ENCODE results near the gene C14orf93.

Gene C14orf93

DNA sequence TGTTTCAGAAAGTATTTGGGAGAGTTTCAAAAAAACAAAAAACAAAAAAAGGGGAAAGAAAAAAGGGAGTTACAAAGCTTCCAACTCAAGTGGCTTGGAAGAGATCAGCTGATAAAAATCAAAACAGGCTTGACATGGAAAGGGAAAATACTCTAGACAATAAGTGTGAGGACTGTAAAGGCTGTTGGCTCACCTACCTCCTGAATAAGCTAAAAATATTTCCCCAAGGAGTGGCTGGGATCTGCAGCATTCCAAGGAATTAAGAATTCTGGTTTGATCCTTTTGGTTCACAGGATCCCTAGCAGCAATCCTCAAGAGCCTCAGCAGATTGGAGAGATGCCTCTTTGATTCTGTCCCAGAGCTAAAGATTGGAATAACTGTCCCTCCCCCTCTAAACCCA is 16.4 kb downstream of the C14orf93 start:
- no peak for DNase-seq (ENCODE audit: low spot score)

GRCh38 chr14:22991852-22992251 is 18.1 kb downstream of the C14orf93 start:
- no peak for DNase-seq (ENCODE audit: low spot score)

DNA sequence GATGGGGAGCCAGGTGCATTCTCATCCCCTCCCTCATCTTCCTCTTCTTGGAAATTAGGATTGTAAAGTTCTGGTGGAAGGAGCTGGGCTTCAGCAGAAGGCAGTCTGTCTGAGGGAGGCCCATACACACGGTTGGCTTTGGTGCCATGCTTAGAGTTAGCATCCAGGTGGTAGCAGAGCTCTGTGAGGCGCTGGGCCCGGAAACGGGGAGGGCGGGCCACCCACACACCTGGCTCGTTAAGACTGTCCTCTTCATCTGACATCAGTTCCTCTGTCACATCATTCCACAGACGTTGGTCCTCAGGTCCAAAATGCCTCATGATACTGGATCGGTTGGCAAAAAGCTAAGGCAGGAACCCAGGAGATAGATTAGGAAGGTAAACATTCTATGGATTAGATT is 22.7 kb downstream of the C14orf93 start:
- DNase-seq (ENCODE audit: low spot score): no peak

DNA sequence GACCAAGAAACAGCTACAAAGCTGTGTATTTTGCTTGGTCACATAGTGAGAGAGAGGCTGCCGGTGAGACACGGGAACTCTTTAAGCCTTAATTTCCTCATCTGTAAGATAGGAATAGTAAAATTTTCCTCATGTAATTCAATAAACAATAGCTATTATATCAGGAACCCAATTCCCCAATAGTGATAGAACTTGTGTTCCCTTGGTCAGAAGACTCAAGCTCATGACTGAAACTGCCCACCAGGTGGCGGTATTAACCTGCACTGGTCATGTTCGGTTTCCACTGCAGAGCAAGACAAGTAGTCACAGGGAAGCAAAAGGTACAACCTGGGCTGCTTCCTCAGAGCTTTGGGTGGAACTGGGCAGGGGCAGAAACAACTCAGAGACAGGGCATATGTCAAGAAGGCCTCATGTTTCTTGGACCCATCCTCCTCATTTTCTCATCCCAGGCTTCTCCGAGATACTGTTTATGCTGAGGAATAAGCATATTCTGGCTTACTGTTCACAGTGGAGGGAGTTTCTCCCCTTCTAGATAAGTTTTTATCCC is 23.4 kb downstream of the C14orf93 start:
- DNase-seq (ENCODE audit: low spot score): peak; percentile 90

DNA sequence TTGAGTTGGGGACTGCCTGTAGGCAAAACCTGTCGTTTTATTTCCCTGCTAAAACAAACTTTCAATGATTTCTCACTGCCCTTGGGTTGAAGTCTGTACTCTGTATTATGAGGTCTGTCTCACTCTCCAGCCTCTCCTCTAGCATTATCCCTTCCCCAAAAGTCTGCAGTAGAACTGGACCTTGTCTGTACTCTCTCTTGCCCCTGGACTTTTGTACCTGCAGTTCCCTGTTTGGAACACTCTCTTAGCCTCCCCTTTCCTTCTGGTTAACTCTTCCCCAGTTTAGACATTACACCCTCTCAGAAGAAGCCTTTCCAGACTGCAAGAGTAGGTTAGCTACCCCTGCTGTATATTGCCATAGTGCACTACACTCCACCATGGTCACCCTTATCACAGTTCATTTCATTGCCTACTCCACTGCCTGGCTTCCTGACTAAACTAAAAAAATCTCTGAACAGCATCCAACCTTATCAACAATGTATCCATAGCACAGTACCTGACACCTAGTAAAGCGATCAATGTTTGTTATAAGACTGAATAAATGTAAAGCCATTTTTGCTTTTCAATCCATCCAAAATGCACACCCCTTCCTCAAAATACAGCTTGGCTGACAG is 23.9 kb downstream of the C14orf93 start:
- no peak for DNase-seq (ENCODE audit: low spot score)

DNA sequence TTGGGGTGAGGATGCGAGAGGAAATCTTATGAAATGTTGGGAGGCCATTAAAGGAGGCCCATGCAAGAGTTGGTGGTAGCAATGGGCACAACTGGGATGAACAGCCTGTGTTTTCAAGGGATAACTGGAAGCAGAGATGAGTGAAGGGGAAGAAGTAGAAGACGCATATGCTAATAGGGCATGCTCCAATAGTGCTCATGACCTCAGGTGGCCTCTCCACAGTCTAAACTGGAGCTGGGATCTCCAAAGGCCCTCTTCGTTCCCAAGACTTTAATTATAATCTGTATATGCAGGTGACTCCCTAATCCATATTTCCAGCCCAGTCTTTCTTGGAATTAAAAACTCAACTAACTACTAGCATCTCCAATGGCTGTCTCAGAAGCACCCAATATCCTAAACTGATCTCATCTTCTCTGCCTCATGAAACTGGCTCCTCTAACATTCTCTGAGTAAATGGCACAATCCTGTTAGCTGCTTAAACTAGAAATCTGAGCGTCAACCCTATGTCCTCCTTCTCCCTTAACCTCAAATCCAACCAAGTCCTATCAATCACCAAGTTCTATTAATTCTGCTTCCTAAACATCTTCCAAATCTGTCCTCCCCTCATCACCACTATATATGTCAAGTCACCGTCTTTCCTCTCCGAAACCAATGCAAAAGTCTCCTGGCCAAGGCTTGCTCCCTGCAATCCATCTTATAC is 24.8 kb downstream of the C14orf93 start:
- DNase-seq (ENCODE audit: low spot score): no peak

- DNase-seq (ENCODE audit: low spot score): peak; percentile 70
Measured at GRCh38 chr14:22982477-22983245, 27.3 kb downstream of the C14orf93 start, which contains the start of gene AJUBA. AJUBA (minus strand) TSS chr14:22982551; CDS start chr14:22982266, 285 bp downstream.

DNA sequence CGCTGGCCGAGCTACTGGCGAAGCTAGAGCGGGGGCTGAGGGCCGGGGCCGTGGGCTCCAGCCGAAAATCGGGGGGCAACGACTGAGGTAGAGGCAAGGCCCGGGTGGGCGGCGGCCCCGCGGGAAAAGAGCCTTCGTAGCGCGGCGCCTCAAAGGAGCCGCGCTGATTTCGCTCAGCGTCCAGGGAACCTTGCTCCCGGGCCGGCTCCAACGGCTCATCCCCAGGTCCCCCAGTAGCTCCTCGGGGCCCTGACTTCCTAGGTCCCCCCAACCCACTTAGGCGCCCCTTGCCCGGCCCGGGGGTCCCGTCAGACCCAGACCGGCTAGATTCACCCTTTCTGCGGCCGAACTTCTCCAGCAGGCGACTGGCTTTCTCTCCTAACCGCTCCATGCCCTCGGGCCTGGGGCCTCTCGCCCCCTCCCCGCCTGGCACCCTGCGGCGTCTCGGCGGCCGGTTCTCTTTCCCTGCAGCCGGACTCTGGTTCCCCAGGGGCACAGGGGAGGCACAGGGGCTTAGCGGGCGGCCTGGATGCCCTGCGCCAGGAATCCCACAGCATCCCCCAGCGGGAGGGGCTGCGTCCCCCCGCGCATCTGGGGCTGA is 28.0 kb downstream of the C14orf93 start:
- DNase-seq (ENCODE audit: low spot score): no peak

DNA sequence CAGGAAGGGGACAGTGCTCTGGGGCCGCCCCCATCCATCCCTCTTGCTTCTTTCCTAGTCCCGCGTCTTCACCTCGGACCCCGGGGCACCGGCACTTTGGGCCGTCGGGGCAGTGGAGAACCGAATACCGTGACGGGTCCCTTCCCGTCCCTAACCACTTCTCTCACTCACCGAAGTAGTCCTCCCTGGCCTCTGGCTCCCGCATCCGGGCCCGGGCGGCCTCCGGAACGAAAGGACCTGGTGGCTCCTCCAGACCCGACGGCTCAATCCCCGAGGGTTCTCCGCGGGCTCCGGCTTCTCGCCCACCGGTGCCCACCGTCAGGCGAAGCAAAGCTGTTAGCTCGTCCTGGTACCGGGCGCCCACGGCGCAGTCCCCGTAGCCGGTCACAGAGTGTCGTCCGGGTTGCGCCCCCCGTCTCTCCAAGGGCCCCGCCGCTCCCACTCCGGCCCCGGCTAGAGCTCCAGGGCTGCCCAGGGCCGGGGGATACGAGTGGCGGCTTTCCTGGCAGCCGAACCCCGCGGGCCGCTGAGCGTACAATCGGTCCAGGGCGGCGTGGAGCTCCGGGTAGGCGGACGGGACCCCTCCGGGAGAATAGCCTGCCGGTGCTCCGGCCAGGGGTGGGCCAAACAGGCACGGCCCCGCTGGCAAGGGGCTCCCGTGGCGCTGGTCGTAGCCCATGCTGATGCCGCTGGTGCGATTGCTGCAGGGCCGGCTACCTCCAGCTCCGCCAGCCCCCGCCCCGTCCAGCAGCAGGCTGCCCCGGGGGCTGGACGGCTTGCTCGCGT is 28.7 kb downstream of the C14orf93 start:
- no peak for DNase-seq (ENCODE audit: low spot score)

GRCh38 chr14:22980672-22981089 is 29.3 kb downstream of the C14orf93 start:
- no peak for DNase-seq (ENCODE audit: low spot score)

GRCh38 chr14:22979748-22980392 is 30.1 kb downstream of the C14orf93 start:
- no peak for DNase-seq (ENCODE audit: low spot score)

DNA sequence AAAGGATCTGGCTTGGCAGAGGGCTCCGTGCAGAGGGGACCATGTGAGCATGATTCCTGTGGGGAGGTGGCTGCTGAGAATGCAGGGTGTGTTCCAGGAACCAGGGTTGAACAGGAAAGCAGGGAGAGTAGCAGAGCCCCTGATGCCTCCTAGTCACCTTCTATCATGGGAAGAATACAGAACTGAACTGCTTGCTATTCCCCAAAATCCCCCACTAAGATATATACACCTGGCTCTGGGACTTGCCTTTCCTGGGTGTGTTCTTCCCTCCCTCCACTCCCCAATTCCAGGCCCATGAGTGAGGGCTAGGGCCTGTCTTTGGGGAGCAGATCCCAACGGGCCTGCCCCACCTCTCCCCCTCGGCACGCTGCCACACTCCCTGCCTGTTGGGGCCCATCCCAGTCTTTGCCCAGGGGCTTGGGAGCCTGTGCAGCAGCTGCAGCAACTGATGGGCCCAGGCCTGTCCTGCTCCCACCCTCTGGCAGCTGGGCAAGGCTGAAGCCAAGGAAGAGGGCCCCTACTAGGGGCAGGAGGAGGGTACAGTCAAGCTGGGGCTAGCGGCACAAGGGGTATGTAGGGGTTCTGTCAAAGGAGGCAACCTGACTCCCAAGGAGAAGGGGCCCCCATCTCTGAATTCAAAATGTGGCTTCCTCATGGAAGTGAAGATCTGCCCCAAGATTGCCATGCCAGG is 30.8 kb downstream of the C14orf93 start:
- no peak for DNase-seq (ENCODE audit: low spot score)

- DNase-seq (ENCODE audit: low spot score): no peak
Measured at GRCh38 chr14:22978487-22978837, 31.5 kb downstream of the C14orf93 start.

DNA sequence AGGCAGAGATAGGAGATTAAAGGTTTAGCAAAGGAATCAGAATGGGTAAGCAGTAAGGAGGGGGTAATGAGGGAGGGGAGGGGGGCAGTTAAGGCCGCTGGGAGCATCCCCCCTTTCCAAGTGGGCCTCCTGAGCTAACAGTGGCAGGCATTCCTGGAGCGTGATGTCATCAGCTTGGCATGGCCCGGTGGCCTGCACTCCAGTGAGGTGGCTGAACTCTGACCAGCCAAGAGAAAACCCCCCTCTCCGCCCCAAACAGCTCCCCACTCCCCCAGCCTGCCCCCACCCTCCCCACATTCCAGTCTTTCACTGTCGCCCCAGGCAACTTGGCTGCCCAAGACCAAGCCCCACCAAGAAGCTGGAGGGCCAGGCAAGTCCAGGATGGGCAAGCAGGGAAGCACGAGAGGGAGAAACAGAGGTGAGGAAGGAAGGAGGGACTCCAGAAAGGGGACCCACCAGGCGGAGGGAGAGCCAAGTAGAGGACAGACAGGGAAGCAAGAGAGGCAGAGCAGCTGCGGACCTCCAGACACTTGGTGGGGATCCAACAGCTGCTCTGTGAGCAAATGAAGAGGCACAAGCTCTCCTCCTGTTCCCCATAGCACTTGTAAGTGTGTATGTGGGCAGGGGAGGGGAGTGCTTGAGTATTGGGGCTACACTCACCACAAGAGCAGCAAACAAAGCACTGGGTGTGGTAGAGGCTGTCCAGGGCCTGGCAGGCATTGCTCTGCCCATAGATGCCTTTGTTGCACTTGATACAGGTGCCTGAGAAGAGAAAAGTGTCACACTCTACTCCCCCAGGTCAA is 32.1 kb downstream of the C14orf93 start:
- no peak for DNase-seq (ENCODE audit: low spot score)

- DNase-seq (ENCODE audit: low spot score): no peak
Measured at GRCh38 chr14:22977434-22977683, 32.6 kb downstream of the C14orf93 start.

- no peak for DNase-seq (ENCODE audit: low spot score)
Measured at GRCh38 chr14:22976620-22977433, 33.1 kb downstream of the C14orf93 start.

DNA sequence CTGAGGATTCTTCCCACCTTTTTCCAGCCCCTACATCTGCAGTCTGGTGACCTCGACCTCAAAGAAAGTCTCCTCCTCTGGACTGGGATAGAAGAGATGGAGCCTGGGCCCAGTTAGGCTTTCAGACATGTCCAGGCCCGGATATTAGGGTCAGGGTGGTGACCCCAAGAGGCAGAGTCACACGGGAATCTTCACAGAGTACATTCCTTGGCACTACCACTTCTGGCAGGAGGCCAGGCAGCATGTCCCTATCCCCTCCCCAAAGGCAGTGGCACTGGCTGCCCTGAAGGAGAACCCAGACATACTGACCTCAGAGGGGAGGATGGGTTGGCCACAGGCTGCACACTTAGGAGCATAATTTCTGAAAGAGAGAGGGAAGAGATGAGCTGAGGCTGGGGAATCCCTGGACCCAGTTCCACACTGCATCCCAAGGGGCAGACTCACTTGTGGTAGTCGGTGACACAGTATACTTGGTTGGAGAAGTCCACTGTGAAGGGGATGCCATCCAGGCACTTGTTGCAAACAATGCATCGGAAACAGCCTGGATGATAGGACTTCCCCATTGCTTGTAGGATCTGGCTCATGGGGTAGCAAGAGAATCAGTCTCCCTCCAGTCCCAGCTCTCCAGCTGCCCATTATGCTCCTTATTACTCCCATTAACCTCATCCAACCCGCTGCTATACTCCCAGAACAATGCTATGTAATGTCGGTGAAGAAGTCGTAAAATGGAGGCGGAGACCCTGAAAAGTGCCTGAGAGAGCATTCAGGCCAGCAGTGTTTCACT is 35.2 kb downstream of the C14orf93 start:
- no peak for DNase-seq (ENCODE audit: low spot score)
